HG02884 (cell line): ENCODE measurements around the gene ARHGDIG.

Experiments
- ATAC-seq: cut with Tn5 transposase; IDR thresholded peaks from one replicate; pipeline ENCODE4 v1.9.1; 2021; ENCODE audit warnings: mild to moderate bottlenecking, moderate library complexity; ENCODE audit not compliant: unreplicated experiment

Gene ARHGDIG

DNA sequence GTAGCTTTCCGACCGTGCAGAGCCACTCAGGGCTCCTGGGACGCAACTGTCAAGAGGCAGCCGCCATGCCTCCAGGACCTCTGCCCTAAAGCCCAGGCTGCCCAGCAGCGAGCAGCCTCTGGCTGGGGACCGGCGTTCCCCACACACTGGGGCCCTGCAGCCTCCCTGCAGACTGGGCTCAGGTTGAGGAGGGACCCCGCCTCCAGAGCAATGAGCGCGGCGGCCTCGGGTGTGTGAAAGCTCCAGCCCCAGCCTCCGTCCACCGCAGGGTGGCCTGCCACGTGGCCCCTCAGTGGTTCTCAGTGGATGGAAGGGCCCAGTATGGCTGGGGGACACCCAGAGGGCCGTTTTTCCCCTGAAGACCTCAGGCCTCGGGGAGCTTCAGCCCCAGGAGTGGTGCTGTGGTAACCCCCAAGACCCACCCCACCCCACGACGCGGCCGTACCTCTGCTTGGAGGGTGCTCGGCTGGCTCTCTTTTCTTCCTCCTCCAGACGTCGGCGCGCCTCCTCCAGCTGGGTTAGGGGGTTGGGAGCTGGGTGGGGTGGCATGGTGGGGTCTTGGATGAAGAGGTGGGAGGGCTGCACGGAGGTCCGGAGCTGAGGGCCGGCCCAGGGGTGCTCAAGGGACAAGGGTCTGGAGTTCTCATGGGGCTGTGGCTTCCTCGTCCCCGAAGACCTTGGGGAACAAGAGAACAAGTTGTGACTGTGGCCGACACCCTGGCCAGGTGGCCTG, 12.8 kb downstream of the ARHGDIG start:
- ATAC-seq: no peak

DNA sequence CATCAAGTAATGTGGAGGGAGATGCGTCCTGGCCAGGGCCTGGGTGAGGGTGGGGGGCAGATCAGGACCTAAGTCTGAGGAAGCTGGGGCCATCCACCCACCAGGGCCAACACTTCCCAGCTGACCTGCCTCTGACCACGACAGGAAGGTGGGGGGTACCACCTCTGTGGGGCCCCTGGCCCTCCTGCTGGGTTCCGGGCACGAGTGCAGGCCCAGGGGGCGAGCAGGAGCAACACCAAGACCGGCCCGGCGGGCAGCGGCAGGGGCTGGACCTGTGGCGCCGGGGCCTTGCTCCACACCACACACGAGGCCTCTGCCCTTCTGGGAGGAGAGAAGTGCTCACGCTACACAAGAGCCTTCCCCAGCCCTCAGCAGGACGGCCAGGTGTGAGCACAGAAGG, 15.9 kb downstream of the ARHGDIG start:
- ATAC-seq: no peak

DNA sequence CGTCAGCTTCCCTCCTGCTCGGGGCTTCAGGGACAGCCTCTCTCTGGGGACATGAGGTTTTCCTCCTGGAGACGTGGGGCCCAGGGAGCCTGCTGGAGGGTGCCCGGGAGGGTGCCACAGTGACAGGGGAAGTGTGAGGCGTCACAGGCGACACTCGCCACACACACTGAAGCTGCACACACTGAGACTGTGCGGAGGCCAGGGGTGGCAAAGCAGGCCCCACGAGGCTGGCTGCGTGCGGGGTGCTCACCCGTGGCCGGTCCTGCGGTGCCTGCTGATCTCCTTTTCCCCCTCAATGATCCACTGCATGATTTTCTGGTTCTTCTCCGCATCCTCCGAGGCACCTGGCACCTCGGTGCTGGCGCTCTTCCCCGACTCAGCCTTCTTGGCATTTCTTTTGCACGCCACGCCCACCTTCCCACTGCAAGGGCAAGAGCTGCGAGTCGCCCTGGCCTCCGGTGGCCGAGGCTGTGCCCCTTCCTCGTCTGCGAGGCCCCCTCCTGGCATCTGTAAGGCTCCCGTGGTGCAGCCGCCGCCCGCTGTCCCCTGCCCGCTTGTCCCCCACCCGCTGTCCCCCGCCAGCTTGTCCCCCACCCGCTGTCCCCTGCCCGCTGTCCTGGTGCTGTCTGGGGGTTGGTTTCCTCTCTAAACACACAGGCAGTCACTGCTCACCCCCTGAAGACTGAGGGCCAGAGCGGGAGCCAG, 16.6 kb downstream of the ARHGDIG start:
- ATAC-seq: no peak

DNA sequence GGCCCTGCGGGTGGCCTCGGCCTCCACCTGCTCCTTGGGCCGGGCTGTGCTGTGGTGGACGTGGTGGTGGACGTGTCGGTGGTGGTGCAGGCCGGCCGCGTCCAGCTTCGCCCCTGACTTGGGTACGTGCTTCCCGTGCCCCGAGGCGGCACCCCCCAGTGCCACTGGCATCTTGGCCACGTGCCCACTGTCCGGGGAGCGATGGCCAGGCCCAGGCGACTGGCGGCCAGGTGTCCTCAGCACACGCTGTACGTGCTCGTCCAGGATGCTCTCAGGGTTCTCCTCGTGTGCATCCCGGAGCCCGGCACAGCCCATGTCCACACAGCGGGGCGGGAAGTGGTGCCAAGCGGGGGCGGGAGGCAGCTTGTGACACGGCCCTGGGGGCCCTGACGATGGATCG, 17.4 kb downstream of the ARHGDIG start:
- ATAC-seq: no peak

DNA sequence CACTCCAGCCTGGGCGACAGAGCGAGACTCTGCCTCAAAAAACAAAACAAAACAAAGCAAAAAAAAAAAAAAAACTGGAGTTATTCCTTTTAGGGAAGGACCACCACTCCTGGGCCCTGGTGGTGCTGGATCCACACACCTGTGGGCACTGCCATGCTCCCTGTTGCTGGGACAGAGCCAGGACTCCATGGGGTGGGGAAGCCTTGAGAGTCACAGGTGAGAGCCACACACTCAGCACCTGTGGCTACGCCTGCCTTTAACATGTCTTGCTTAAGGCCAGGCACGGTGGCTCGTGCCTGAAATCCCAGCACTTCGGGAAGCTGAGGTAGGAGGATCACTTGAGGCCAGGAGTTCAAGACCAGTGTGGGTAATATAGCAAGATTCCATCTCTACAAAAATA, 20.8 kb downstream of the ARHGDIG start:
- no peak for ATAC-seq

DNA sequence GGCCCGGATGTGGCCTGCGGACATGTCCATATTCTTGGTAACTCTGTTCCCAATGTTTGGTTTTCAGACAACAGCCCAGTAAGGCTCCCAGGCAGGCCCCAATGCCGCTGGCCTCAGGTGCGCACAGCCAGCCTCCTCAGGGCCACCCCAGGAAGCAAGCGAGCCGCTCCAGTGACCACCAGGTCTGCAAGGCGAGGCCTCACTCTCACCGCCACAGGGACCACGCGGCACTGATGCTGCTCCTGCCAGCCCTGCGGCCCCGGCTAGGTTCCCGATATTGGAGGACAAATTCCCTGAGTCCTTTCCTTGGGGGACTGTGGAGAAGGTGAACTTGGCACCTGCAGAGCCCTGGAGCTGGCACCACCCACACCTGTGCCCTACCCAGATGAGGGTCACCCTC, 21.6 kb downstream of the ARHGDIG start:
- ATAC-seq: no peak

DNA sequence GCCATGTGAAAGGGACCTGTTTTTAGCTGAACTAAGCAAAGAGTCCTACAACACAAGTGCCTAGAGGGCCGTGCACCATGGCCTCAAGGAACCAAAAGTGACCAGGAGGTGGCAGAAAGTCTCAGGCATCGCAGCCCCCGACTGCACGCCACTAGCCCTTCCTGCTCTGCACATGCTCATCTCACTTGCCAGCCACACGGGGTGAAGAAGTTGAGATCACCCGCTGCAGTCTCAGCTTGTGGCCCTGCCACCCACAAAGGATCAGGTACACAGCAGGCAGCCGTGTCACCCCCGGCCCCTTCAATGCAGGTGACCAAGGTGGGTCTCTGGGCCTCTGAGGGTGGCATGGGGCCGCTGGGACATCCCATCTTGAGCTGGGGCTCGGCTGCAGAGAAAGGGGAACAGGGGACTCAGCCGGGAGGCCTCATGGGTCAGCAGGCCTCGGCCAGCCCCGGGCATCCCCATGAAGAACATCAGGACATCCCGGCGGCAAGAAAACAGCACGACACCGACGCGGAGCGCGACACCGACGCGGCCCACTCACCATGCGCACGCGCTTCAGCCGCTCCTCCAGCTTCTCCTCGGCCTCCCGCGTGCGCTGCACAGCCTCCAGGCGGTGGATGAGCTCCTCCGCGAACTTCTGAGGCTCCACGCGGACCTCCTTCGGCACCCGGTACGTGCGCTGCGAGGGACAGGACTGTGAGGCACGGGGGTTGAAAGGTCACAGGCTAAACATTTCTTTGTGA, 23.5 kb downstream of the ARHGDIG start:
- no peak for ATAC-seq

DNA sequence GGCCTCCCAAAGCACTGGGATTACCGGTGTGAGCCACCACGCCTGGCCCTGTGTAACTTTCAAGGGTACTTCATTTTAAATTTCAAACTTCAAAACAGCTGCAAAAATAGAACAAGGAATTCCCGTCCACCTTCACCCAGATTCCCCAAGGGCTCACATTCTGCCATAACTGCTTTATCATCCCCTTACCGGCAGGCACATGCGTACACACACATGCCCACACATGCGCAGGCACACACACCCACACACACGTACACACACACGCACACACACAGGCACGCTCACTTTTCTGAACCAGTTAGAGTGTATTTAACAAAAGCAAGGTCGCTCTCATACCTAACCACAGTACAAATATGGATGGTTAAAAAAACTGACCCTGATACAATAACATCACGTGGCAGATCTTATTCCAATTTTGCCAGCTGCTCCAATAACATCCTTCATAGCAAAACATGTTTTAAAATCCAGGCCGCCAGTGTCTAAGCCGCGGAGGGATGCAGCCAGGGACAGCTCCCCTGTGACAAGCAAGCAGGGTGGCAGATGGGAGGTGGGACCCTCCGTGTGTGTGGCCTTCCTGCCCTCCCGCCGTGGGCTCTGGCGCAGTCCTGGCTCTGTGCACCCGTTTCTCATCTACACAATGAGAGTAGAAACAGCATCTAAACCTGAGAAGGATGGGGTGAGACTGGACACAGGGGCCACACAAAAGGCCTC, 25.7 kb downstream of the ARHGDIG start:
- ATAC-seq: no peak

DNA sequence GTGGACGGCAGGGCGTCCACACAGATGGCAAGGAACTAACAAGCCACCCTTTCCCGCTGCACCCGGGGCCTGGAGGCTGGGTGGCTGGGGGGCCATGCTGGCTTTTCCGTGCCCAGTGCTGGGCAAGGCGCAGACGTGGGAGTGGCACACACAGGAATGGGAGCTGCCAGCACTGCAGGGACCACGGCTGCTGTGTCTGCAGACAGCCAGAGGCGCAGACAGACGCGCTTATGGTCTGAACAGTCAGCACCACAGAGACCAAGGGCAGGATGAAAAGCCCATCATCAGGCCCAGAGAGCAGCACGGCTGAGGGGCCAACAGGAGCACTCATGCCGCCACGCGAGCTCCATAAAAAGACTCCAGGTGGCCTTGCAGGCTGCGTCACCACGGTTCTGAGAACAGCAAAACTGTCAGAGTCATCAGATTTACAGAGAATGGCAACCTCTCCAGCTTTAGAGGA, 26.6 kb downstream of the ARHGDIG start:
- no peak for ATAC-seq

DNA sequence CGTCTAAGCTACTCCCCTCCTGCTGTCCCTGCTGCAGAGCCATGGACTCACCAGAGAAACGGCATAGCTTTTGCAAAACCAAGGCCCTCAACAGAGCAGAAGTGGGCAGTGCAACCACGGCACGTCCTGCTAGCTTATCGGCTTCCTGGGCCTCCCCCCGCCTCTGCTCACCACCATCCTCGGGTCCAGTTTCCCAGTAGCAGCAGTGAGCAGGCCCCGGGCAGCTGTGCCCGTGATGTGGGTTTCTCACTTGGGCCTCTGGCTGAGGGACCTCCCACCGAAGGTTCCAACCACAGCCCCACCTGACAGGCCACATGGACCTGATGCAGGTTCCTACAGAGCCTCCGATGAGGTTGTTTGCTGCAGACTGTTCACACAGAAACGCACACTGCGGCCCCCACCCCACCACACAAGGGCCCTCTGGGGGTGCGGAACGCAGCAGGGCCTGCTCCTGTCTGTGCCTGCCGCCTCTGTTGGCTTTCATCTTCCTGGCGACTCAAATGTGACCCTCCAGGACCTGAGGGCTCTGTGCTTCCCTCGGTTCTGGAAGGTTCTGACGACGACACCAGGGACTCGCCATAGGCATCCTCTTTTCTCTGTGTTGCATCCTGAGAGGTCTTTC, 27.4 kb downstream of the ARHGDIG start:
- ATAC-seq: no peak

DNA sequence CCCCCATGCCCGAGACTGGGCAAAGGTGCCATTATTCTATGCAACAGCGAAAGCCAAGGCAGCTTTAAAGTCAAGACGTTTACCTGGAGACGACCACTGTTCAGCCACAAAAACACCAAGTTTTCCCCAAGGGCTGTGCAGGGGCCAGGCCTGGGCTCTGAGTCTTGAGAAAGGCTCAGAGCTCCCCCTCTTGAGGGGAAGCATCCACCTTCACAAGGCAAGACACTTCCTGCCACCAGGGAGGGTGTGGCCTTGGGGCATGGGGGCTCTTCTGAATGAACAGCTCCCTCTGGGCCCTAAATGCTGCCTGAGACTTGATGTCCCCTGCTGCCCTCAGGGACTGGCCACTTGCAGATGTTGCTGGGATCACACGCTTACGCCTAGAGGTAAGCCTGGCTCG, 29.1 kb downstream of the ARHGDIG start:
- ATAC-seq: no peak

DNA sequence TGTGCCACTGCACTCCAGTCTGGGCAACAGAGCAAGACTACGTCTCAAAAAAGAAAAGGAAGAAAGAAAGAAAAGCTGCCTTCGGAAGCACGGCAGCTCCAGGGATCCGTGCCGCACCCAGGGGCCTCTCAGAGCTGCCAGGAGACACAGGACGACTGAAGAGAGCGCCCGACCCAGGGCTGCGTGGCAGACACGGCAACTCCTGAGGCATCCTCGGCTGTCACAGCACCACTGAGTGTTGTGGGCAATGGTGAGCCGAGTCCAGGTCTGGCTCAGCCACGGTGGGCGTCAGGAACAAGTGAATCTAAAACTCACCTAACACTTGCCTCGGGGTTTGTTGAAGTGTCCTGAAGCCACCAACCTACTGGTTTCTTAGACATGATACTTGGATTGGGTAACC, 31.3 kb downstream of the ARHGDIG start:
- ATAC-seq: no peak

DNA sequence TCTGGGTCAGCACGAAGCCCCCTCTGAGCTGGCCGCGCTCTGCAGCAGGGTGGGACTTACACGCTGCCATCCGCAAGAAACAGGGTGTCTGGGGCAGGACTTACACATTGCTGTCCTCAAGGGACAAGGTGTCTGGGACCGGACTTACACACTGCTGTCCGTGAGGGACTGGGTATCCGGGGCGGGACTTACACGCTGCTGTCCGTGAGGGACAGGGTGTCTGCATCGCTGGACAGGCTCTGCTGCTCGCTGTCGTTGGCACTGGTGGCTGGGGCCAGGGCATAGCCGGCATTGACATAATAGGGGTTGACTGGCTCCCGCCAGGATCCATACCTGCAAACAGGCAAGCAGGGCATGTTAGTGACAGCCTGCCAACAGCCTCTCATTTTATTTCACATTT, 34.0 kb downstream of the ARHGDIG start:
- no peak for ATAC-seq

DNA sequence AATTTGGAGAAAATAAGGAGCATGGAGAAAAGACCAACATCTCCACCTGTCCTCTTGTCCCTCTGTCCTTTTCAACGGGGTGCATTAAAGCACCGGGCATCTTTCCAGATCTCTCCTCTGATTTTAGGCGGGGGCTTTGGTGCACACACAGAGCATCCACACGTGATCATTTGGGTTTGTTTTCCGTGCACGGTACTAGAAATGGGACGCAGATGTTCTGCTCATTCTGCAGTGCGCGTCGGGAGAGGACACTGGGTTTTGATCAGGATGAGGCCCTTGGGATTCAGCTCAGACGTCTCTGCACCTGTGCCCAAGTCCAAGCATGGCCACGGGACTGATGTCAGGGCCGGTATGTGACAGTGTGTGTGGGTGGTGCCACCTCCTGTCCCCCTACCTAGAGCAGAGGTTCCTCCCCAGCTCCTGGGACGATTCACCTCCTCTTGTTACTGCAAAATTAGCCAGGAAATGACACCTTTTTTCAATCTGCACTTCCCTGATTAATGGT, 34.5 kb downstream of the ARHGDIG start:
- no peak for ATAC-seq

DNA sequence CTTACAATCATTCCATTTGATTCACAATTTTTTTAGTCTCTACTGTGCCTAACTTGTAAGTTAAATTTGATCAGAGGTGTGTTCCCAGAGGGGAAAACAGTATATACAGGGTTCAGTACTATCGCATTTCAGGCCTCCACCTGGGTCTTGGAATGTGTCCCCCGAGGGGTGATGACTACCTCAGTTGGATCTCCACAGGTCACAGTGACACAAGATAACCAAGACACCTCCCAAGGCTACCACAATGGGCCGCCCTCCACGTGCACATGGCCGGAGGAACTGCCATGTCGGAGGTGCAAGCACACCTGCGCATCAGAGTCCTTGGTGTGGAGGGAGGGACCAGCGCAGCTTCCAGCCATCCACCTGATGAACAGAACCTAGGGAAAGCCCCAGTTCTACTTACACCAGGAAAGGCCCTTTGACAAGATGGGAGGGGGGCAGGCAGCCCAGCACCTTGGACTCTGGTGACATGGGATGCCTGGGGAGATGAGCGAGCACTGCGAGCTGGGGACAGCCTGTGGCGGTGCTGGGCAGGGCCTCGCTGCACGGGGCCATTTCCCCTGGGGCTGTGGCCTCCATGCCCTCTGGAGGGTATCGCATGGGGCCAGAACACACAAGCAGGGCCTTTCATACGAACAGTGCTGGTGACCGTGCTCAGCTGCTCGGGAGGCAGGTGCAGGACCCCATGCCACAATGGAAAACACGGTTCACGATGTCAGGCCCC, 36.5 kb downstream of the ARHGDIG start:
- no peak for ATAC-seq

DNA sequence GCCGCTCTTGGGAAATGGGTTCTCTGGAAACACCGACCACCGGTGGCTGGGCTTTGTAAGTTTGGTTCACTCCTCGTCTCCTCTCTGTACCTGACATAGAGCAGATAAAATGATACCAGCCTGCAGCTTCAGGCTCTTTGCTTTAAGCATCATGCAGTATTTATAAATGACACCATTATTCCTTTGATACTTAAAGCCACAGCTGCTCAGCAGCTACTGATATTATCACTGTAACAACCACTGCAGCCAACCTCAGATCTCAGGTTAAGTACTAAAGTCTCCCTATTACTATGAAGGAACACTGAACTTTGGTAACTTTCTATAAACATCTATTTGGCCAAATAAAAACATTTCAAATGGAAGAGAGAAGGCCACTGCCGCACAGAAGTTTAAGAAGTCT, 37.2 kb downstream of the ARHGDIG start:
- ATAC-seq: no peak

DNA sequence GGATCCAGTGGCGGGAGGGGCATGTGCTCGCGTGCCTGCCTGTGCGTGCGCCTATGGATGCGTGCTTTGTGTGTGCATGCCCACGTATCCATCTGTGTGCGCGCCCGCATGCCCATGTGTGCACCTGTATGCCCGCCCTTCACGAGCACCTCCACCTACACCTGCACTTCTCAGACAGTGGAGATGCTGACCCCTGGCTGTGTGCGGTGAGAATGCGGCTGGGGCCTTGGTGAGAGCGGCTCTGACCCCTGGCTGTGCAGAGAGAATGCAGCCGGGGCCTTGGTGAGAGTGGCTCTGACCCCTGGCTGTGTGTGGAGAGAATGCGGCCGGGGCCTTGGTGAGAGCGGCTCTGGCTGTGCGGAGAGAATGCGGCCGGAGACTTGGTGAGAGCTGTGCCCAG, 38.2 kb downstream of the ARHGDIG start:
- ATAC-seq: no peak

DNA sequence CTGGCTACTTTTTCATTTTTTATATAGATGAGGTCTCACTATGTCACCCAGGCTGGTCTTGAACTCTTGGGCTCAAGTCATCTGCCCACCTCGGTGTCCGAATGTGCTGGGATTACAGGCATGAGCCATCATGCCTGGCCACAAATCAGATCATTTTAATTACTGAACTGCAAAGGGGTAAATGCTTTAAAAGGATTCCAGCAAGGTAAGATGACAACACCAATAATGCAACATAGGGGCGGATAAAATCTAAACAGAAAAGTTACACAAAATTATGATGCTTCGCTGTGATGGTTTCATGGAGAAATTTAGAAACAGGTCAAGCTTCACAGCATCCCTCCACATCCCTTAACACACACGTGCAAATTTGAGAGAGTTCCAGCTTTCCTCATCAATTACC, 39.8 kb downstream of the ARHGDIG start:
- no peak for ATAC-seq

DNA sequence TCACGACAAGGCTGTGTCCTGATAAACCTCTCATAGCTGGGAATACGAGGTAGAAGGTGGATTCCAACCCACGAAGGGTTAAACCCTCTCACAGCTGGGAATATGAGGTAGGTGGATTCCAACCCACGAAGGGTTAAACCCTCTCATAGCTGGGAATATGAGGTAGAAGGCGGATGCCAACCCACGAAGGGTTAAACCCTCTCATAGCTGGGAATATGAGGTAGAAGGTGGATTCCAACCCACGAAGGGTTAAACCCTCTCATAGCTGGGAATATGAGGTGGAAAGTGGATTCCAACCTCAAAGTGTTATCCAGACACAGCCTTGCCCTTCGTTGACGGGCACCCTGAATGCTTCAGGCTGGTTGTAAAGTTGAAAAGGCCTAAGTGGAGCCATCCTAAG, 41.1 kb downstream of the ARHGDIG start:
- ATAC-seq: no peak
